Peyer's patch (tissue), 4 donors: Measurements from ENCODE around the gene AP2B1.

Source experiments
- POLR2A ChIP-seq, 2 donors: fragments of 450-650 bp; IDR thresholded peaks; one replicate each; pipeline ENCODE4 v1.5.1; 2017; ENCODE audit warnings: antibody characterized with exemption in 2 of 2, mild to moderate bottlenecking in 2 of 2, moderate library complexity in 2 of 2
- TF ChIP-seq, protein P1 (sequence below), 6 experiments: fragments of 450-650 bp in 4 of 6; fragments of 200-600 bp in 2 of 6; sonication (generic) in 1 of 6; IDR thresholded peaks; one replicate each; pipeline ENCODE4 v1.5.1; 2017 to 2019; ENCODE audit warnings: antibody characterized with exemption in 6 of 6, mild to moderate bottlenecking in 3 of 6, moderate library complexity in 1 of 6

DNA sequence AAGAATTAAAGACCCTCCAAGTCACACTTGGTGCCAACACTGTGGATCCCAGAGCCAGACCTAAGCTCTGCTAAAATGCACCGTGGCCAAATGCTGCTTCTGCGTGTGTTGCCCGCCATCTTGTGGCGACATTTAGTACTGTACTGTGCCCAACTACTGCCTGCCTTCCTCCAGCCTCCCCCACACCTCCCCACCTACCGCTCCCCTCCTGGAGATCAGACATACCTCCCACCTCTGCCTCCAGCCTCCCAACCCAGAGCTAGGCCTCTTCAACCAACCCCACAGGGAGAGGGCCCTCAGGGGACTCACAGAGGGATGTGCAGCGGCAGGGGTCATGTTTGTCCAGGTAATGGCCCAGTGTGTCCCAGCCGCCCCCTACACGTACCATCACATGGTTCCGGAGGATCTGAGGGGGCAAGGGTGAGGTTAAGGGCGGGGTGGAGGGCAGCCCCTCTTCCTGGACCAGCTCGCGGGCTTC, 160.5 kb downstream of the AP2B1 start:
- no peak for TF ChIP-seq POLR2A (IDR thresholded peaks at IDR 0.05)
- TF ChIP-seq, protein P1, sequence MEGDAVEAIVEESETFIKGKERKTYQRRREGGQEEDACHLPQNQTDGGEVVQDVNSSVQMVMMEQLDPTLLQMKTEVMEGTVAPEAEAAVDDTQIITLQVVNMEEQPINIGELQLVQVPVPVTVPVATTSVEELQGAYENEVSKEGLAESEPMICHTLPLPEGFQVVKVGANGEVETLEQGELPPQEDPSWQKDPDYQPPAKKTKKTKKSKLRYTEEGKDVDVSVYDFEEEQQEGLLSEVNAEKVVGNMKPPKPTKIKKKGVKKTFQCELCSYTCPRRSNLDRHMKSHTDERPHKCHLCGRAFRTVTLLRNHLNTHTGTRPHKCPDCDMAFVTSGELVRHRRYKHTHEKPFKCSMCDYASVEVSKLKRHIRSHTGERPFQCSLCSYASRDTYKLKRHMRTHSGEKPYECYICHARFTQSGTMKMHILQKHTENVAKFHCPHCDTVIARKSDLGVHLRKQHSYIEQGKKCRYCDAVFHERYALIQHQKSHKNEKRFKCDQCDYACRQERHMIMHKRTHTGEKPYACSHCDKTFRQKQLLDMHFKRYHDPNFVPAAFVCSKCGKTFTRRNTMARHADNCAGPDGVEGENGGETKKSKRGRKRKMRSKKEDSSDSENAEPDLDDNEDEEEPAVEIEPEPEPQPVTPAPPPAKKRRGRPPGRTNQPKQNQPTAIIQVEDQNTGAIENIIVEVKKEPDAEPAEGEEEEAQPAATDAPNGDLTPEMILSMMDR (IDR thresholded peaks at IDR 0.05): peak; percentile 74 to 93 (median 90)
